NCI-H82 treated with DMSO at 0.1 percent for 48 hours (cell line): ENCODE data around the gene ARHGEF1.

Experiments
- DNase-seq: peaks from one replicate; lab custom pipeline; 2025; ENCODE audit not compliant: unreplicated experiment; lab: John Stamatoyannopoulos, UW

ARHGEF1 gene

GRCh38 chr19:41880329-41880708 lies 2.7 kb upstream of the ARHGEF1 start:
- no peak for DNase-seq

DNA sequence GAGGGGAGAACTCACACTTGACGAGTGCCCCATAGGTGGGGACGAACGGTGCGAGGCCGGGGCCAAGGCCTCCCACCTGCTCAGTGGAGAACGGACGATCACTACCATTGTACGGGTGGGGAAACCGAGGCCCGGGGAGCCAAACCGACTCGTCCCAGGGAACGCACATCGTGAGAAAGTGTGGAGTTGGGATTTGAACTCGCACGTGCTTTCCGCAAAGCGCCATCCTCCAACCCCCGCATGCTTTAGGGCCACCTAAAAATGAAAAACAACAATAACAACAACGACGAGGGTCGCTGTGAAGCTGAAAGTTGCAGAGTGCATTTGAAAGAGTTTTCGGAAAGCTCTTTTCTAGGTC lies 458 bp downstream of the ARHGEF1 start:
- DNase-seq, result no peak

DNA sequence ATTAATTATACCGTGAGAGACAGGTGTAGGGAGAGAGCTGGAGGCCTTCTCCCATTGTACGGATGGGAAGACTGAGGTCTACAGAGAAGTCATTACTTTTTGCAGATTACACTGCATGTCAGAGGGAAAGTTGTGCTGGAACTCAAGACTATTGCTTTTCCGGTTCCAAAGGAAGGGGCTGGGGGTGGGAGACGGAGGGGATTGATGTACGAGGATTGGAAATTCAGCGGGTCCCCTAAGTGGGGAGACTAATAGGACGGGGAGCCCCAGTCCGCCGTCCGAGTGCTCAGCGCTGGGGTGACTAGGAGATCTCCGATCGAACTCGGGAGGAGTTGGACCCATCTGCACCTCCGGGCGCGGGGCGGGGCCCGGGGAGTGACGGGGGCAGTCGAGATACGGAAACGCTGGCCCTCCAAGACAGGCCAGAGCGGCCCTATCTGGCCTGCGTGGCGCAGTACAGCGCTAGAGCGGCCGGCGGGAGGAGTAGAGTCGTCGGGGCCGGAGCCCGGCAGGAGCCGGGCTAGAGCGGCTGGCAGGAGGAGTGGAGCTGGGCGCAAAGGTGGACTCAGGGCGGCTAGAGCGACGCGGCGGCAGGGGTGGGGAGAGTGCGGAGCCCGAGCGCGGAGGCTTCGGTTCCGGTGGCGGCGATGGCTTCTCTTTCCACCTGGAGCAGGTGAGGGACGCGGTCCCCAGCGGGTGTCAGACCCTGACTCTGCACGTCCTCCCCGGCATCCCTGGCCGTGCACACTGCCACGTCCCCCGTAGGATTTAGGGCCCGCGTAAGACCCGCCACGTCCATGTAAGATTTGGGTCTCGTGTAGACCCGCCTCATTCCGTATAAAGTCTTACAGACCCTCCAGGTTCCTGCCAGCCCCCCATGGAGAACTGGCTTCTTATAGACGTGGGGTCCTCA lies 1.1 kb downstream of the ARHGEF1 start:
- peak; percentile 96 for DNase-seq

- DNase-seq, result no peak
Observed at GRCh38 chr19:41886761-41887710, 4.1 kb downstream of the ARHGEF1 start.

DNA sequence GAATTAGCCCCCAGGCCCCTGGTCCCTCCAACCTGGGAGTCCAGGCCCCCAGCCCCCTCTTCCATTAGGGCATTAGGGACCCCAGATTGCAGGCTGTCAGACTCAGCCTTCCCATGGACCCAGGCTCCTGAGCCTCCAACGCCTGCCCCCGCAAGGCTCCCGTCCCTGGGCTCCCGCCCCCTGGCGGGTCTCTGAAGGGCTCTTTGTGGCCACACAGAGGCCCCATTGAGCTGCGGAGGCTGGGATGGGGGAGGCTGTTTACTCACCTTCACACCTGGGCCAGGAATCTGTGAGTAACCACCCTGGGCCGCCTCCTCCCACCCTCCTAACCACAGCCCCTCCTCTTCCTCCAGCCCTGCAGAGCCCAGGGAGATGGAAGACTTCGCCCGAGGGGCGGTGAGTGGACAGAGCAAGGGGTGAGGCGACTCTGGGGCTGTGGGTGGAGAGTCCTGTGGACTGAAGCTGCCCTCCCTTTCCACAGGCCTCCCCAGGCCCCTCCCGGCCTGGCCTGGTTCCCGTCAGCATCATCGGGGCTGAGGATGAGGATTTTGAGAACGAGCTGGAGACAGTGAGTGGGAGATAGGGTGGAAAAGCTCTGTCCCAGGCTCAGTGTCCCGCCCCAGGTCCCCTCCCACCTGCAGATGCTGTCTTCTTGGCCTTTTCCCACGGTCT lies 4.9 kb downstream of the ARHGEF1 start:
- DNase-seq, result no peak

DNA sequence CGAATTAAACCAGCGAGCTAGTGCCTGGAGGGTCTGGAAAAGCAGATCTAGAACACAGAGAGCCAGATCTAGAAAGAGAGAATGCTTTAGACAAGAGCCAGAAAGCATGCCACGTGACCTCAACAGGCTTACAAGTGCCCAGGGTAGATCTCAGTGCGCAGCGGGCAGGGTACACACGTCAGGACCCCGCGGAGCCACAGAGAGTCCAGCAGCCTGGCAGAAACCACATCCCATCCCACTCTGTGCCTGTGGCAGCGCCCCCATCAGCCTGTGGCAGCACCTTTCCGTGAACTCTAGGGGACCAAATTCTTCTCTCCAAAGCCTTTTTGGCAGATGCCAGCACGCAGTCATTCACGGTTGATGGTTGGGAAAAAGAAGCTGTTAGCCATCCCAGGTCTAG lies 5.9 kb downstream of the ARHGEF1 start:
- DNase-seq, result no peak

- DNase-seq, result no peak
Observed at GRCh38 chr19:41889896-41890295, 6.9 kb downstream of the ARHGEF1 start.

- no peak for DNase-seq
Observed at GRCh38 chr19:41890936-41891335, 8.0 kb downstream of the ARHGEF1 start.

- no peak for DNase-seq
Observed at GRCh38 chr19:41892173-41892902, 9.4 kb downstream of the ARHGEF1 start.

DNA sequence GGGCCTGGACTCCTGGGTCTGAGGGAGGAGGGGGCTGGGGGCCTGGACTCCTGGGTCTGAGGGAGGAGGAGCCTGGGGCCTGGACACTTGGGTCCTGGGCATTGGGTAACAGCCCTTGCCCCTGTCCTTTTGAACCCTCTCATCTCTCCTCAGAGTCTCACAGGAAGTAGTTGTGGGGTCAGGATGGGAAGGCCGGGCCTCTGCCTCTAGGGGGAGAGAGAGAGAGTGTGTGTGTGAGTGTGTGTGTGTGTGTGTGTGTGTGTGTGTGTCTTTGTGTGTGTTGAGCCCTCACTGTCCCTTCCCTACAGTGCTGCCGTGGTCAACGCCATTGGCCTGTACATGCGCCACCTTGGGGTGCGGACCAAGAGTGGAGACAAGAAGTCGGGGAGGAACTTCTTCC lies 10.9 kb downstream of the ARHGEF1 start:
- DNase-seq, result no peak

GRCh38 chr19:41894350-41894749 lies 11.4 kb downstream of the ARHGEF1 start:
- DNase-seq, result no peak

DNA sequence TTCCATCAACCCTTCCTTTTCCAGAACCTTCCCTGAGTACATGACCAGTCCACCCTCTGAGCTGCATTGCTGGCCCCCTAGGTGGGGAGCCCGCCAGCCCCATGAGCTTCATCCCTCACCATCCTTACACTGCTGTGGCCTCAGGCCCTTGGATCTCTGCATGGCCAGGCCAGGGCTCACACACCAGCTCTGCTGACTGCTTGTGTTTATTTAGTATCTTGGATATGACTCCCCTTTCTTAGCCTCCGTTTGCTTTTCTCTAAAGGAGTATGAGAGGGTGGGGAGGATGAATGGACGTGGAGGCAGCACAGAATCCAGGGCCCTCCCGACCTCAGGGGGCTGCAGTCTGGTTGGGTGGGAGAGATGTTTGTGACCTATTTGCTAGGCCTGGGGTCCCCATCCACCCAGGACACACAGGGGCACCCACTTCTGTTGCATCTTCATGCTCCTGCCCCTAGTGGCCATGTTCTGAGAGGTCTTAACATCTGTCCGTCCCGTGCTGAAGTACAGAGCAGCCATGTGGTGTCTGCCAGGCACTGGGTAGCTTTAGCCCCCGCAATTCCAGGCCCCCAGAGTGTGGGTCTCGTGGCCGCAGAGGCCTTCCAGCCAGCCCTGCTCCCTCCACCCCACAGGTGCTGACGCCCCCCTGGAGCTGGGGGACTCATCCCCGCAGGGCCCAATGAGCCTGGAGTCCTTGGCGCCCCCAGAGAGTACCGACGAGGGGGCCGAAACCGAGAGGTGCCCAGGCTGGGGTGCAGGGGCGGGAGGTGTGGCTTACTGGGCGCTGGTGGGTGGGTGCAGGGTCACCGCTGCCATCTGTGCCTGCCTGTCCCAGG lies 13.0 kb downstream of the ARHGEF1 start:
- DNase-seq, result peak; percentile 15

DNA sequence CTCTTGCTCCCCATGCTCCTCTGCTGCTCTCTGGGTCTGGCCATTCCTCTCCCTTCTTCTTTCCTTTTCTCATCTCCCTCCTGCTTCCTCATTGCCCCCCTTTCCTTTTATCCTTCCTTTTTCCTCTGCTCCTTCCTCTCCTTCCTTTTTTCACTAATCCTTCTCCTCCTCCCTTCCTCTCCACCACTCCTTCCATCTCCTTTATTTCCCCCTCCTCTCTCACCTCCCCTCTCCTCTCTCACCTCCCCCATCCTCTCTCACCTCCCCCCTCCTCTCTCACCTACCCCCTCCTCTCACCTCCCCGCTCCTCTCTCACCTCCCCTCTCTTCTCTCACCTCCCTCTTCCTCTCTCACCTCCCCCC lies 13.6 kb downstream of the ARHGEF1 start:
- DNase-seq, result no peak

DNA sequence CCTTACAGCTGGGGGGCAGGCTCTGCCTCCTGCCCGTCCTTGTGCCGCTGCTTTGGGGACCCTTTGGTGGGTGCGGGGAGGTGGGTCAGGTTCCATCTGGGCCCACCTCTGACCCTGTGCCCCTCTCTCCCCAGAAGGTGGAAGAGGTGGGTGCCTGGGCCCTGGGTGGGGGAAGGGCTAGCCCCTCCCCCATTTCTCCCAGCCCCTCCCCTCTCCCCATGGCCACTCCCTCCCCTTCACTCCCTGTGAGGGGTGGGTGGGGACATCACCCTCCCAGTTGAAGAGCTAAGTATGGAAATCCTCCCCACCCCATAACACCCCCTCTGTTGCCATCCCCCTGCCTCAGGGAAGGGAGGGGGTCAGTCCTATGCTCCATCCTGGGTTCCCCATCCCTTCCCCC lies 14.2 kb downstream of the ARHGEF1 start:
- no peak for DNase-seq

GRCh38 chr19:41897820-41898219 lies 14.8 kb downstream of the ARHGEF1 start:
- no peak for DNase-seq

GRCh38 chr19:41898235-41898634 lies 15.3 kb downstream of the ARHGEF1 start:
- no peak for DNase-seq

DNA sequence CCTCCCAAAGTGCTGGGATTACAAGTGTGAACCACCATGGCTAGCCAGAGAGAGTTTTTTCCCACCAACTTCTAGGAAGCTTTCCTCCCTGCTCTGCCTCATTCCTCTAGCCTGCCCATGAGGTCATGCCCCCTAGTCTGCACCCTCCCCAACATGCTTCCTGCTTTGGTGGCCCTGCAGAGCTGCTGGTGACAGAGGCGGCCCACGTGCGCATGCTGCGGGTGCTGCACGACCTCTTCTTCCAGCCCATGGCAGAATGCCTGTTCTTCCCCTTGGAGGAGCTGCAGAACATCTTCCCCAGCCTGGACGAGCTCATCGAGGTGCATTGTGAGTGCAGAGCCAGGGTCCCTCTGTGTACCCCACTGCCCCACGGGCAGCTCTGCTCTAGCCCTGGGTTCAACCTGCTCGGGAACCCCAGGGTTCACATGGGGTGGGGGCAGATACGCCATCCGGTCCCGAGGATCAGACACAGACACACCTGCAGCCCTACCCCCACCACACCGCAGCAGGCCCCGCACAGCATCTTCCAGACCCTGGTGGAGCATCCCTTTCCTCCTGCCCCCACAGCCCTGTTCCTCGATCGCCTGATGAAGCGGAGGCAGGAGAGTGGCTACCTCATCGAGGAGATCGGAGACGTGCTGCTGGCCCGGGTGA lies 18.9 kb downstream of the ARHGEF1 start:
- no peak for DNase-seq

GRCh38 chr19:41902594-41902993 lies 19.6 kb downstream of the ARHGEF1 start:
- no peak for DNase-seq

DNA sequence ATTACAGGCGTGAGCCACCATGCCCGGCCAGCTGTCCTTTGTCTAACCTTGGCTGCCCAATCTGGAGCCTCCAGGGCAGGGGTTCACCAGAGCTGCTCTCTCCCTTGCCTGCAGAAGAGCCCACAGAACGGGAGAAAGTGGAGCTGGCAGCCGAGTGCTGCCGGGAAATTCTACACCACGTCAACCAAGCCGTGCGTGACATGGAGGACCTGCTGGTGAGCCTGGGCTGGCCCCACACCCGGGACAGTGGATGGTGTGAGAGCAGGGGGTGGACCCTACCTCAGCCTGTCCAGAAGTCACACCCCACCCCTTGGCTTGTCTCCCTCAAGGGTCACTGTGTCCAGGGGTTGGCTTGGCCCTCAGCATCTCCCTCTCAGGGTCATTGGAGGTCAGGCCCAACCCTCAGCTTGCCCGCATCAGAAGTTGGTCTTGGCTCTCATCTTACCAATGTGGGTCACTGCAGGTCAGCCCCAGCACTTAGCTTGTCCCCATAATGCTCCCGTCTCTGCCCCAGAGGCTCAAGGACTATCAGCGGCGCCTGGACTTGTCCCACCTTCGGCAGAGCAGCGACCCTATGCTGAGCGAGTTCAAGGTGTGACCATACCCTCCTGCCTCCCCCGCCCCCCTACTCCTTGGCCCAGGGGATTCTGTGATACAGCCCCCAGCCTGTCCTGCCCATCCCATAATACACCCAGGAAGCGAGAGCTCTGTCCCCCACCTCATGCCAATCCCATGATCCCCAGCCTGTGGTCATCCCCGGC lies 20.4 kb downstream of the ARHGEF1 start:
- DNase-seq, result no peak
